ENCODE results near the gene CXCL10.

GRCh38 chr4:76011018-76011670 lies 12.2 kb downstream of the CXCL10 start:
- no peak for TF ChIP-seq POLR2A (IDR thresholded peaks at IDR 0.05; ENCODE audit: low read depth, low read length)
- TF ChIP-seq TAF1 (IDR thresholded peaks at IDR 0.05; ENCODE audit: low read depth, low read length): no peak
